Measurements from ENCODE around the gene ASL.
"Not testable (repeated sequence)": the region's sequence is repeated elsewhere in the genome, so short reads cannot be mapped to it uniquely, and the experiment has no call there.

The ASL gene

DNA sequence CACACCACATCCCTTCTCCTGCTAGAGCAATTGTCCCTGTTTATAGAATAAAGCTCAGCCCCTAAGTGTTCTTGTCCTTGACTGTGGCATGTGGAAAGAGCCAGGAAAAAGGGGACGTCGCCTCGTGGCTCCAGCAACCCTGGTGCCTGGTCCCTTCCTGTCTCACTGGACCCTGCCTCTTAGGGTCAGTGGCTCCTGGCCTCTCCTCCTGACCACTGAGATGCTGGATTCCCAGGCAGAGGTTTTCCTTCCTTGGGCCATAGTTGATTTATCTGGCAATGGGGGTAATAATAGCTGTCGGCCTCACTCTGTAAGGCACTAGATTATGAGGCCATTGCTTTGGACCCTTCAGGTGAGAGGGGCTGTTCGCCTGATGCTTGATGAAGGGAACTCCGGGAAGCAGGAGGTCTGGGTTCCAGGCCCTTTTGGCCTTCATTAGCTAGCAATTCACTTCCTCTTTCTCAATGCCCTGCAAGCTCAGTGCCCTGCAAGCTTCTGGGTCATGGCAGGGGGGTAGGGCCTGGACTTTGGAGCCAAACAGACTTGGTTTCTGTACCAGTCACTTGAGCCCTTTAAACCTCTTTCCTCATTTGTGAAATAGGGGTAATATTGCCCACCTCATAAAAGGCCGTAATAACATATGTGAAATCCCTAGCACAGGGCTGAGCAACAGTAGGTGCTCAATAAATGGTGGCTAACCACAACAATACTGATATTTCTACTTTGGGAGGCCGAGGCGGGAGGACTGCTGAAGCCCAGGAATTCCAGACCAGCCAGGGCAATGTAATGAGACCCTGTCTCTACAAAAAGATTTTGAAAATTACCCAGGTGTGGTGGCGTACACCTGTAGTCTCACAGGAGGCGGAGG is 1.1 kb downstream of the ASL start:
- DNase-seq: no peak

DNA sequence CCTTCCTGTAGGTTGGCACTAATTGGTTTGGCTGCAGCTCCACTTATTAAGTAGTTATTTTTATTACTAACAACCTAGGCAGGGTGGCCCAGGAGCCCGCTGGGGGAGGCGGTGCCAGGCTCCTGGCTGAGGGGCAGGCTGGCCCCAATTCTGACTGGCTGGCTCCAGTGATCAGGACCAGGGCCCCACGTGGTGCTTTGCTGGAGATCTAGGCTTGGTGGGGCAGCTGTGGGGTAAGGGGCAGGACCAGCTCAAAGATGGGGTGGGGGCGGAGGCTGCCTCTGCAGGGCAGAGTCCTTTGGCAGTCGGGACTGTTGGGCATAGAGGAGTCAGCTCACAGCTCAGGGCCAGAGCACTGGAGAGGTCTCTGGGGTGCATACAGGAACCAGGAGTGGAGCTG is 2.4 kb downstream of the ASL start:
- DNase-seq: no peak

DNA sequence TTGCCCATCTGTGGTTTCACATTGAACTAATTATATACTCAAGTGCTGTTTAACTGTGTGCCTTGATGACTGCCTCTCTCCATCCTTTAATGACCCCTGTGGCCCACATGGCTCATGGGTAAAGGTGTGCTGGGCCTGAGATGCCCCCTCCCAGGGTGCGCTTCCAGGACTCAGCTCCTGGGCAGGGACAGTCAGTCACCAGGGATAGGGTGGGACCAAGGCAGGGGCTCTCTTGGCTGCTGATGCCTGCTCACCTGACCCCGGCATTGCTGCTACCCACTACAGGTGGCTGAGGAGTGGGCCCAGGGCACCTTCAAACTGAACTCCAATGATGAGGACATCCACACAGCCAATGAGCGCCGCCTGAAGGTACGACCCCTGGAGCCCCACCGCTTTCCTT is 6.5 kb downstream of the ASL start:
- DNase-seq: no peak

DNA sequence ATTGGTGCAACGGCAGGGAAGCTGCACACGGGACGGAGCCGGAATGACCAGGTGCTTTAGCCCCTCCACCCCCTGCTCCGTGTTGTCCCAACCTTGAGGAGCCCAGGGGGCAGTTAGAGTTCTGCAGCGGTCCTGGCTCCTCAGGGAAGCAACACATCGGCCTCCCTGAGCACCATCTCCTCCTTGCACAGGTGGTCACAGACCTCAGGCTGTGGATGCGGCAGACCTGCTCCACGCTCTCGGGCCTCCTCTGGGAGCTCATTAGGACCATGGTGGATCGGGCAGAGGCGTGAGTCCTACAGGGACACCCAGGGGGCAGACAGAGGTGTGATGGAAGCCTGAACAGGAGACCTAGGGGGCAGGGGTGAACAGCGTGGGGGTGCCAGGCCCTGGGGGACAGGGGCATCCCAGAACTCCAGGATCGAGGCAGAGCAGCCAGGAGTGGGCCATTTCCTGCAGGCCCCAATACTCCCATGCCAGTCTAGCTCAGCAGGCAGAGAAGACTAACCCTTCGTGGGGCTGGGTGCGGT is 7.3 kb downstream of the ASL start:
- no peak for DNase-seq

DNA sequence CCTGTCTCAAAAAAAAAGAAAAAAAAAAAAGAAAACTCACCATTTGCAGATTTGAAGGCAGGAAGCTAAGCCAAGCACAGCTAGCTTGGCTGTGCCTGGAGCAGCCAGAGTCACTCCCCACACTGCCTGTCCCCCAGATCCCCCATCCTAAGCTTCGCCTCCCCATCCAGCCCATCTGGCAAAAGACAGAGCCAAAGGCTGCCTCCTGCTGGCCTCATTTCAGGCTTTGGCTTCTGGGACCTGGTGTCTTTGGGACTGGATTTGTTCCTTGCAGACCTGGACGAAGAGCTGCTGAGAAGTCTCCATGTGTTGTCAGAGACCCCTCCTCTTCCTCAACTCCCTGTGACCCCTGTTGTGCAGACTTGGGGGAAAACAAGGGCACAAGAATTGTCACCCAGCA is 8.1 kb downstream of the ASL start:
- no peak for DNase-seq

DNA sequence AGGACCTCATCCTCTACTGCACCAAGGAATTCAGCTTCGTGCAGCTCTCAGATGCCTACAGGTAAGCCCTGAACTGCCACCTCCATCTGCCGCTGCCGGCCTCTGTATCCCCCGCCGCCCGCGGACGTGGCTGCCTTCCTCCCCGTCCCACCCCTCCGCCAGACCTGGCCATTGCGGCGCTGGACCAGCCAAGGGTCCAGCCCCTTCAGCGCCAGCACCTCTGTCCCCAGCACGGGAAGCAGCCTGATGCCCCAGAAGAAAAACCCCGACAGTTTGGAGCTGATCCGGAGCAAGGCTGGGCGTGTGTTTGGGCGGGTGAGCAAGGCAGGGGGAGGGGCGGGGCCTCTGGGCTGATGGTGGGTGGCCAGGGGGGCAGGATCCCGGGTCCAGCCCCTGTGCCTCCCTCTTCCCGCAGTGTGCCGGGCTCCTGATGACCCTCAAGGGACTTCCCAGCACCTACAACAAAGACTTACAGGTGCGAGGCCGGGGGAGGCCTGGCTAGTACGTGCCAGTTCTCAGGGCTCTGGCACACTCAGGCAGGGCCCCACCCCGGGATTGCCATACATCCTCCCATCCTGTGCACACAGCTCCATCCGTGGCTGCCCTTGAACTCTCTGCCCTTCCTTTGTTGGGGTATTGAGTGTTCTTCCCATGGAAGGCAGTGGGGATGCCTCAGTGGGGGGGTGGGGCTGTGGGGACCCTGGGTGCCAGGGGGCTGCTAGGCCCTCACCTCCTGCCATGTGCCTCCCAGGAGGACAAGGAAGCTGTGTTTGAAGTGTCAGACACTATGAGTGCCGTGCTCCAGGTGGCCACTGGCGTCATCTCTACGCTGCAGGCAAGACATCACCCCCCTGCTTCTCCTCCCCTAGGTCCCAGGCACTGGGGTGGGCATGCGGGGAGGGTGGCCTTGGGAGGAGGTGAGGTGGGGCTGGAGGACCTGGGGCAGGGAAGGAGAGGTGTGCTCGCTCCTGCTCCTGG is 13.5 kb downstream of the ASL start:
- peak; percentile 19 for DNase-seq

DNA sequence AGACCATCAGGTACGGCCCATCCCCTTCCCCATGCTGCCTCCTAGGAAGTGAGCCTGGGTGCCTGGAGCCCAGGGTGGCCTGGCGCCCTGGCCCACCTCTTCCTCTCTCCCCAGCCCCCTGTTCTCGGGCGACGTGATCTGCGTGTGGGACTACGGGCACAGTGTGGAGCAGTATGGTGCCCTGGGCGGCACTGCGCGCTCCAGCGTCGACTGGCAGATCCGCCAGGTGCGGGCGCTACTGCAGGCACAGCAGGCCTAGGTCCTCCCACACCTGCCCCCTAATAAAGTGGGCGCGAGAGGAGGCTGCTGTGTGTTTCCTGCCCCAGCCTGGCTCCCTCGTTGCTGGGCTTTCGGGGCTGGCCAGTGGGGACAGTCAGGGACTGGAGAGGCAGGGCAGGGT is 17.0 kb downstream of the ASL start:
- no peak for DNase-seq

DNA sequence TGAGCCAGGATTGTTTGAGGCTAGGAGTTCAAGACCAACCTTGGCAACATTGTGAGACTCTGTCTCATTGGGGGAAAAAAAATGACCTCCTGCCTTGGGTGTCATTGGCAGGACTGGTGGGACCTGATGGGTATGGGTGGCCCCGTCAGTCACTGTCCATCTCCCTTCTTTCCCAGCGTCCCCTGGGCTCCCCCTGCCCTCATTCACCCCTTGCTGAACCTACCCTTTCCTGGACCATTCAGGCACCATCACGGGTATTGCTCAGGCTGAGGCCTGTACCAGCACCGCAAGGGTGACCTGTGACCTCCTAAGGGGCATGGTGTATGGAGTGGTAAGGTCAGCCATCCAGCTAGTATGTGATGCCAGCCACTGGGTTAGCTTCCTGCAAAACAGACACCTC is 19.4 kb downstream of the ASL start:
- no peak for DNase-seq

DNA sequence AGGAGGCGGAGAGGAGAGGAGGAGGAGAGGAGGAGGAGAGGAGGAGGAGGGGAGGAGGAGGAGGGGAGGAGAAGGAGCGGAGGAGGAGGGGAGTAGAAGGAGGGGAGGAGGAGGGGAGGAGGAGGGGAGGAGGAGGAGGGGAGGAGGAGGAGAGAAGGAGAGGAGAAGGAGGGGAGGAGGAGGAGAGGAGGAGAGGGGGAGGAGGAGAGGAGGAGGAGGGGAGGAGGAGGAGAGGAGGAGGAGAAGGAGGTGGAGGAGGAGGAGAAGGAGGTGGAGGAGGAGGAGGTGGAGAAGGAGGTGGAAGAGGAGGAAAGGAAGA is 23.6 kb downstream of the ASL start:
- no peak for DNase-seq

DNA sequence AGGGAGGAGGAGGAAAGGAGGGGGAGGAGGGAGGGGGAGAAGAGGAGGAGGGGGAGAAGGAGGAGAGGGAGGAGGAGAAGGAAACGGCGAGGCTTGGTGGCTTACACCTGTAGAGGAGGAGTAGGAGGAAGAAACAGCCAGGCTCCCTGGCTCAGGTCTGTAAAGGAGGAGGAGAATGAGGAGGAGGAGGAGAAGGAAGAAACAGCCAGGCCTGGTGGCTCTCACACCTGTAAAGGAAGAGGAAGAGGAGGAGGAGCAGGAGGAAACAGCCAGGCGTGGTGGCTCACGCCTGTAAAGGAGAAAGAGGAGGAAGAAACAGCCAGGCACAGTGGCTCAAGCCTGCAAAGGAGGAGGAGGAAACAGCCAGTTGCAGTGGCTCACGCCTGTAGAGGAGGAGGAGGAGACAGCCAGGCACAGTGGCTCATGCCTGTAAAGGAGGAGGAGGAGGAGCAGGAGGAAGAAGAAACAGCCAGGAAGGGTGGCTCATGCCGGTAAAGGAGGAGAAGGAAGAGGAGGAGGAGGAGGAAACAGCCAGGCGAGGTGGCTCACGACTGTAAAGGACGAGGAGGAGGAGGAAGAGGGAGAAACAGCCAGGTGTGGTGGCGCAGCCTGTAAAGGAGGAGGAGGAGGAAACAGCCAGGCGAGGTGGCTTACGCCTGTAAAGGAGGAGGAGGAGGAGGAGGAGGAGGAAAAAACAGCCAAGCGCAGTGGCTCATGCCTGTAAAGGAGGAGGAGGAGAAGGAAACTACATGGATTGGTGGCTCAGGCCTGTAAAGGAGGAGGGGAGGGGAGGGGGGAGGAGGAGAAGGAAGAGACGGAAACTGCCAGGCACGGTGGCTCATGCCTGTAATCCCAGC is 24.2 kb downstream of the ASL start:
- DNase-seq: no peak

DNA sequence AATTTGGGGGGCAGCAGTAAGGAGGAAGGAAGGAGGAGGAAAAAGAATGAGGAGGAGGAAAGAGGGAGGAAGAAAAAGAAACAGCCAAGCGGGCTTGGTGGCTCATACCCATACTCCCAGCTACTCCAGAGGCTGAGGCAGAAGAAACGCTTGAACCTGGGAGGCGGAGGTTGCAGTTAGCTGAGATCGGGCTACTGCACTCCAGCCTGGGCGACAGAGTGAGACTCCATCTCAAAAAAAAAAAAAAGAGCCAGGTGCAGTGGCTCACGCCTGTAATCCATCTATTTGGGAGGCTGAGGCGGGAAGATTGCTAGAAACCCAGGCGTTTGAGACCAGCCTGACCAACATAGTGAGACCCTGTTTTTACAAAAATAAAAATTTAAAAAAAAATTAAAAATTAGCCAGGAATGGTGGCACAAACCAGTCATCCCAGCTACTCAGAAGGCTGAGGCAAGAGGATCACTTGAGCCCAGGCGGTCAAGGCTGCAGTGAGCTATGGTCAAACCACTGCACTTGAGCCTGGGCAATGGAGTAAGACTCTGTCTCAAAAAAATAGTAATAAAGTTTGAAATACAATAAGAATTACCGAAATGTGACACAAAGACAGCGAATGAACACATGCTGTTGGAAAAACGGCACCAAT is 24.9 kb downstream of the ASL start:
- no peak for DNase-seq

DNA sequence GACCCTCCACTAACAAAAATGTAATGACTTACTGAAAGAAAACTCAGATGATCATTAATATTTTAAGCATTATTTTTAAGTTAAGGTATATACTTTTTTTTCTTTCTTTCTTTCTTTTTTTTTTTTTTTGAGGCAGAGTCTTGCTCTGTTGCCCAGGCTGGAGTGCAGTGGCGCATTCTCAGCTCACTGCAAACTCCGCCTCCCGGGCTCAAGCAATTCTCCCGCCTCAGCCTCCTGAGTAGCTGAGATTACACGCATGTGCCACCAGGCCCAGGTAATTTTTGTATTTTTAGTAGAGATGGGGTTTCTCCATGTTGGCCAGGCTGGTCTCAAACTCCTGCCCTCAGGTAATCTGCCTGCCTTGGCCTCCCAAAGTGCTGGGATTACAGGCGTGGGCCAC is 26.5 kb downstream of the ASL start:
- not testable (repeated sequence) for DNase-seq

DNA sequence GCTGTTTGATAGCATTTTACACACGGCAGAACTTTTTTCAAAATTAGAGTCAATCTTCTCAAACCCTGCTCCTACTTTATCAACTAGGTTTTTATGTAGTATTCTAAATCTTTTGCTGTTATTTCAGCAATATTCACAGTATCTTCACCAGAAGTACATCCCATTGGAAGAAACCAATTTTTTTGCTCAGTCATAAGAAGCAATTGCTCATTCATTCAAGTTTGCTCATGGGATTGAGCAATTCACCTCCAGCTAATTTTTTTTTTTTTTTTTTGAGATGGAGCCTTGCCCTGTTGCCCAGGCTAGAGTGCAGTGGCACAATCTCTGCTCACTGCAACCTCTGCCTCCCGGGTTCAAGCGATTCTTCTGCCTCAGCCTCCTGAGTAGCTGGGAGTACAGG is 28.4 kb downstream of the ASL start:
- not testable (repeated sequence) for DNase-seq

DNA sequence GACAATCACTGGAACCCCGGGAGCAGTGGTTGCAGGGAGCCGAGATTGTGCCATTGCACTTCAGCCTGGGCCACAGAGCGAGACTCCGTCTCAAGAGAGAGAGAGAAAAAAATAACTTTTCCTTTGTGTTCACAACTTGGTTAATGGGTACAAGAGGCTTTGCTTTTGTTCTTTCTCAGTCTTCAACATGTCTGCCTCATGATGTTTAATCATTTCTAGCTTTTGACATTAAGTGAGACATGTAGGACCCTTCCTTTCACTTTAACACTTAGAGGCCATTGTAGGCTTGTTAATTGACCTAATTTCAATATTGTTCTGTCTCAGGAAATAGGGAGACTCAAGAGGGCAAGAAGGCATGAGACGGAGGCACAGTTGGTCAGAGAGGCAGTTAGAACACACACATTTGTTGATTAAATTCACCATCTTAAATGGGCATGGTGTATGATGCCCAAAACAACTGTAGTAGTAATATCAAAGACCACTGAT is 29.7 kb downstream of the ASL start:
- DNase-seq: no peak

DNA sequence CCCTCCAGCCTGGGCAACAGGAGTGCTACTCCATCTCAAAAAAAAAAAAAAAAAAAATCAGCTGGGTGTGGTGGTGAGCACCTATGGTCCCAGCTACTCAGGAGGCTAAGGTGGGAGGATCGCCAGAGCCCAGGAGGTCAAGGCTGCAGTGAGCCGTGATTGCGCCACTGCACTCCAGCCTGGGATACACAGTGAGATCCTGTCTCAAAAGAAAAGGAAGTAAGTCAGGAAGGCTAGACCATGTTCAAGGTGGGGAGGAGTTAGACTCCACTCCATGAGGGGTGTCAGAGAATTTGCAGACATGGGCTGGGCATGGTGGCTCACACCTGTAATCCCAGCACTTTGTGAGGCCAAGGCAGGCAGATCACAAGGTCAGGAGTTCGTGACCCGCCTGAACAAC is 32.8 kb downstream of the ASL start:
- not testable (repeated sequence) for DNase-seq

DNA sequence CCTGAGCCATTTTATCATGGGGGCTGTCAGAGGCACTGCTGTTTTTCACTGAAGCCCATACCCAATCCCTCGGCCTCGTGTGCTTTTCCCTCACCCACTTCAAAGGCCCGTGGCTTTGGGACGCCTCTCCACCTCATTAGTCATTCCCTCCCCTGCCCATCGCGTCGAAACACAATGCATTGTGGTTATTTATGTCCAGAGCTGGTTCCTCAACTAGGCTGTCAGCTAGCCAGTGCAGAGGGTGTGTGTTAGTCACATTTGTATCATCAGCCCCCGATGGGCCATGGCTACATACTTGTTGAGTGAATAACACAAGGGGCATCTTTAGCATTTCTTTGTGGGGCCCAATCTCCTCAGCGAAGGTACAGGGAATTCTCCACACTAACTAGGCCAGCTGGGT is 35.2 kb downstream of the ASL start:
- DNase-seq: no peak

DNA sequence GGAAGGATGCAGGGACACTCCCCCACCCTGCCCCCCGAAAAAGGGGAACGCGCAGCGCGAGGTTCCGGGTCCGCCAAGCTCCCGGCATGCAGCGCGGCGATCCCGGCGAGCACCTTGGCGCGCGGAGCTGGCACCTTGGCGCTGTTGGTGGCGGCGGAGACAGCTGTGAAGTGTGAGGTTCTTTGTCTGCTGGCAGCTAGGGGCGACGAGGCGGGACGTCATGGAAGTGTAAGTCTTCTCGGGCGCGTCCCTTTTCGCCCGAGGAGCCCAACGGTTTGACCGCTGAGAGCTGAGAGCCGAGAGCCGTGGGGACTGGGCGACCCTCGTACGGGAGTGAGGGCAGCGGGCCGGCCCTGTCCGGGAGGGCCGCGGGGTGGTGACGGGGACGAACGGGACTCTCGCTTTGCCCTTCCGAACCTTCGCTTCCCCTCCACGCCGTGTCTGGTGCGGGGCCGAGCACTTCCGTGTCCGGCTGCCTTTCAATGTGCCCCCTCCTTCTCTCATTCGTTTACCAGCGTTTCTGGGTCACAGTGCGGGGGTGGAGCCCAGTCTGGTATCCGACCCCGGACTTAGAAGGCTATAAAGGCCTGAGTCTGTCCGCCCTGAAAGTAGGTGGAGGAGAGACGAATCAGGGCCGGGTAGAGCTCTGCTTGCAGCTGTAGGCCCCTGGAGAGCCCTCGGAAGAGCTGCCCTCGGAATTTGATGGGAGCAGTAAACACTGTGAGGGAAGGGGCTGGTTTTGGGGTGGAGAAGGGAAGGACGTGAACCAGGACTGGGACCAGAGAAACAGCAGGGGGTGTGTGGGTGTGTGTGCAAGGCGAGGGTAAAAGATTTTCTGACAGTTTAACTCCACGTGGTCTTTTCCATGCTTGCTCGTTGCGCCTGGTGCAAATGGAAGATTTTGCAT is 39.4 kb downstream of the ASL start, which contains the start of gene CRCP:
TSS of gene CRCP (plus strand) at position 105 of the 907 bp plus-strand sequence. CDS start at position 221, 116 bp downstream.
- peak; percentile 70 for DNase-seq

DNA sequence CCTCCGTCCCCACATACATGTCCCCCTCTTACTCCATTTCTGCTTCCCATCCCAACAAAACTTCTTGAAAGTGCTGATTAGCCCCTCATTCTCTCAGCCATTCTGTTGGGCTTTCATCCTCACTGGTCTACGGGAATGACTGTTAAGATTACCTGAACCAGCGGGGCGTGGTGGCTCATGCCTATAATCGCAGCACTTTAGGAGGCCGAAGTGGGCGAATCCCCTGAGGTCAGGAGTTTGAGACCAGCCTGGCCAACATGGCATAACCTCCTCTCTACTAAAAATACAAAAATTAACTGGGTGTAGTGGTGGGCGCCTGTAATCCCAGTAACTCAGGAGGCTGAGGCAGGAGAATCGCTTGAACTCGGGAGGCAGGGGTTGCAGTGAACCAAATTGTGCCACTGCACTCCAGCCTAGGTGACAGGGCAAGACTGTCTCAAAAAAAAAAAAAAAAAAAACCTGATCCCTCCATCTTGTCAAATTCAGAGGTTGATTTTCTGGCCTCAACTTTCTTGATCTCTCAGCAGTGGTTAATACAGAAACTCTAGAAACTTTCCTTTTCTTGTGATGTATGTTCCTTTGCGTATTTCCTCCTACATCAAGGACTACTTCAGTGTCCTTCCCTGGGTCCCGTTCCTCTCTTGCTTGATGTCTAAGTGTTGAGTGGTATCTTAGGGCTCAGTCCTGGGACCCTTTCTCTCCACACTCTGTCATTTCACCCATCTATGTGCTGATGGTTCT is 41.2 kb downstream of the ASL start:
- DNase-seq: not testable (repeated sequence)

DNA sequence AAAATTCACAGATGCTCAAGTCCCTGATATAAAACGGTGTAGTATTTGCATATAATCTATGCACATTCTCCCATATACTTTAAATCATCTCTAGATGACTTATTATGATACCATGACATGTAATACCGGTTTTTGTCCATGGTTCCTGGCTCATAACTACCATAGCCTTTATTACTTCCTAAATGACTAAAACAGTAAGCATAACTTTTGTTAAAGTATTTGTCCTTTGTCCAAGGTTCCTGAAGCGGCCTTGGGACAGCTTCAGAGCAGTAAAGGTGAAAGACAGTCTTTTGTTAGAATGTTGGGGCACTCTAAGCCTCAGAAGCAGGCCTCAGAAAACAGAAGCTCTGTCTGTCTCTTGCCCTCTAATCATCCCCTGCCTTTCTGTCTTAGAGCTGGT is 43.0 kb downstream of the ASL start:
- no peak for DNase-seq

DNA sequence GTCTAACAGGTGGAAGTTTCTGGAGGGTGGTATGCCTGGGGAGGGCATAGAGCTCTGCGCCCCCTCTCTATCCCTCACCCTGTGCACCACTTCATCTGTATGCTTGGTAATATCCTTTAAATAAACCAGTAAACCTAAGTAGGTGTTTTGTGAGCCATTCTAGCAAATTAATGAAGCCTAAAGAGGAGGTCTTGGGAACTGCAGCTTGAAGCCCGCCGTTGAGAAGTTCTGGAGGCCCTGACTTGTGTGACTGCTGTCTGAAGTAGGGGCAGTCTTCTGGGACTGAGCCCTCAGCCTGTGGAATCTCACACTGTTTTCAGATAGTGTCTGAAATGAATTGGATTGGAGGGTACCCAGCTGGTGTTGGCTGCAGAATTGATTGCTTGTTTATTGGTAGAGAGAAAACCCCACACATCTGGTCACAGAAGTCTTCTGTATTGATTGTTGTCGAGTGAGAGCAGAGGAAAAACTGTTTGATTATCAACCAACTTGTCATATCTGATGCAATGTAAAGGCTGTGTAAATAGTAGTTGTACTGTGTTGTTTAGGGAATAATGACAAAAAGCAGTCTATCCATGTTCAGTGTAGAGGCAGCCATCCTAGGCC is 43.7 kb downstream of the ASL start:
- DNase-seq: no peak

Measured in NCI-H2107 (cell line).